SK-N-MC (cell line): ENCODE results near the gene ZNF407.

Source experiments
- EZH2 ChIP-seq: fragments of 200-600 bp; sonication (generic); IDR thresholded peaks from one replicate; pipeline ENCODE4 v1.6.1; 2017; ENCODE audit warnings: antibody characterized with exemption
- POLR2AphosphoS5 ChIP-seq: IDR thresholded peaks from 2 replicates; pipeline ENCODE4 v1.6.1; 2012; ENCODE audit warnings: mild to moderate bottlenecking, low read depth, low read length, borderline replicate concordance

DNA sequence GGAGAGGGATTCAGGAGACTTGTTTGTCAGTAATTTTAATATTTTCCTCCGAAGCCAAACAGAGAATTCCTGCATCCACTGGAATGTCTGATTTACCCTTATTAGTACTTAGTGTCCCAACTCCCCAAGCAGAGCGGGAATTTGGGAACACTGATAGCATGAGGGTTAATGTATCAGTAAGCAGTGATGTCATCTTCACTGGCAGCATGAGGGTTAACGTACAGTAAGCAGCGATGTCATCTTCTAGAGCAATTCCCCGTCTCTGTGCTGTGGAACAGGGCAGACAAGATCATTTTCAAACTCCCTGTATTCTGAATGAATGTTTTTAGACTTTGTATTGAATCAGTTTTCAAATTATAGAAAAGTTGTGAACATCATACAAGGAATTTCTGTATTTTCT, 228.9 kb downstream of the ZNF407 start:
- no peak for TF ChIP-seq EZH2
- TF ChIP-seq POLR2AphosphoS5: no peak
